Neural cell (in vitro differentiated cells): ENCODE data around the gene ZBTB7C. TPM values are rescaled to one million over a fixed set of nuclear protein-coding genes. Genes with fewer than 3 reads are reported as not detected.

Experiments used
- H2AFZ ChIP-seq: fragments of 200-600, 300-800 bp; sonication (generic), shearing (Covaris generic); 2 replicates; pipeline ENCODE4 v1.6.0; 2014; ENCODE audit warnings: low read depth, mild to moderate bottlenecking, antibody characterized with exemption, low read length, moderate library complexity
- H3F3A ChIP-seq: fragments of 200-600 bp; shearing (Covaris generic); 2 replicates; pipeline ENCODE4 v1.6.1; 2016; ENCODE audit warnings: mild to moderate bottlenecking, moderate library complexity, mixed read lengths, antibody characterized with exemption, low read length; ENCODE audit not compliant: insufficient read depth, poor library complexity, severe bottlenecking
- H3K27ac ChIP-seq: fragments of 200-600, 300-800 bp; sonication (generic), shearing (Covaris generic); 2 replicates; pipeline ENCODE4 v1.5.1; 2014; ENCODE audit warnings: mild to moderate bottlenecking, low read length, moderate library complexity
- H3K27me3 ChIP-seq: fragments of 300-800, 200-600 bp; sonication (generic), shearing (Covaris generic); 2 replicates; pipeline ENCODE4 v1.6.0; 2014; ENCODE audit warnings: mild to moderate bottlenecking, low read depth, low read length, moderate library complexity; ENCODE audit not compliant: insufficient read depth
- H3K36me3 ChIP-seq: fragments of 300-800, 200-600 bp; sonication (generic), shearing (Covaris generic); 2 replicates; pipeline ENCODE4 v1.5.1; 2014; ENCODE audit warnings: mild to moderate bottlenecking, antibody characterized with exemption, low read length, moderate library complexity; ENCODE audit not compliant: insufficient read depth
- H3K4me2 ChIP-seq: fragments of 300-800, 200-600 bp; sonication (generic), shearing (Covaris generic); 2 replicates; pipeline ENCODE4 v1.6.0; 2014; ENCODE audit warnings: mild to moderate bottlenecking, low read length
- H3K4me3 ChIP-seq: fragments of 300-800, 200-600 bp; sonication (generic), shearing (Covaris generic); 2 replicates; pipeline ENCODE4 v1.5.1; 2014; ENCODE audit warnings: mild to moderate bottlenecking, low read length, moderate library complexity
- H3K79me2 ChIP-seq: fragments of 200-600 bp; shearing (Covaris generic); replicated peaks from 2 replicates; pipeline ENCODE4 v1.6.0; 2014; ENCODE audit warnings: mild to moderate bottlenecking, low read length, moderate library complexity; ENCODE audit not compliant: insufficient read depth
- H3K9ac ChIP-seq: fragments of 300-800, 200-600 bp; sonication (generic), shearing (Covaris generic); 2 replicates; pipeline ENCODE4 v1.6.1; 2016; ENCODE audit warnings: mild to moderate bottlenecking, low read length, mixed read lengths
- H3K9me2 ChIP-seq: fragments of 200-600 bp; shearing (Covaris generic); 2 replicates; pipeline ENCODE4 v1.6.1; 2016; ENCODE audit warnings: mild to moderate bottlenecking, low read length, mixed read lengths; ENCODE audit not compliant: insufficient read depth
- H3K9me3 ChIP-seq: fragments of 200-600, 300-800 bp; sonication (generic), shearing (Covaris generic); 2 replicates; pipeline ENCODE4 v1.6.1; 2016; ENCODE audit warnings: mild to moderate bottlenecking, mixed run types, low read length, moderate library complexity, mixed read lengths
- H4K20me1 ChIP-seq: fragments of 200-600 bp; shearing (Covaris generic); 2 replicates; pipeline ENCODE4 v1.6.1; 2016; ENCODE audit warnings: mild to moderate bottlenecking, mixed run types; ENCODE audit not compliant: insufficient read depth
- CTCF ChIP-seq: fragments of 450-650 bp; IDR thresholded peaks from 2 replicates; pipeline ENCODE4 v1.5.1; 2014; ENCODE audit warnings: antibody characterized with exemption, mild to moderate bottlenecking, moderate library complexity; ENCODE audit not compliant: poor library complexity, severe bottlenecking
- EP300 ChIP-seq: fragments of 450-650 bp; conservative IDR thresholded peaks from 2 replicates; pipeline ENCODE4 v1.6.1; 2014; ENCODE audit warnings: antibody characterized with exemption, mild to moderate bottlenecking, moderate library complexity; ENCODE audit not compliant: poor library complexity, severe bottlenecking
- EZH2 ChIP-seq: fragments of 200-600, 300-800 bp; shearing (Covaris generic), sonication (generic); IDR thresholded peaks from 2 replicates; pipeline ENCODE4 v1.6.1; 2014; ENCODE audit warnings: antibody characterized with exemption, low read length, borderline replicate concordance, mild to moderate bottlenecking; ENCODE audit not compliant: insufficient read depth, poor library complexity, severe bottlenecking
- MXI1 ChIP-seq: fragments of 450-650 bp; conservative IDR thresholded peaks from 2 replicates; pipeline ENCODE4 v1.6.1; 2014; ENCODE audit warnings: antibody characterized with exemption, mild to moderate bottlenecking; ENCODE audit not compliant: poor library complexity, severe bottlenecking
- POLR2AphosphoS5 ChIP-seq: IDR thresholded peaks from 2 replicates; pipeline ENCODE4 v1.6.1; 2012
- RAD21 ChIP-seq: fragments of 450-650 bp; conservative IDR thresholded peaks from 2 replicates; pipeline ENCODE4 v1.6.1; 2014; ENCODE audit warnings: antibody characterized with exemption, mild to moderate bottlenecking, moderate library complexity
- REST ChIP-seq: IDR thresholded peaks from 2 replicates; pipeline ENCODE4 v1.6.1; 2012; ENCODE audit warnings: borderline replicate concordance
- SMC3 ChIP-seq: fragments of 450-650 bp; conservative IDR thresholded peaks from 2 replicates; pipeline ENCODE4 v1.6.1; 2014; ENCODE audit warnings: antibody characterized with exemption, mild to moderate bottlenecking, moderate library complexity; ENCODE audit not compliant: poor library complexity
- TAF1 ChIP-seq: IDR thresholded peaks from 2 replicates; pipeline ENCODE4 v1.6.1; 2012; ENCODE audit warnings: low read depth
- polyA plus RNA-seq: library from polyadenylated mRNA; depleted of rRNA; stranded (reverse); fragments of >200 nt; gene quantifications from 2 replicates; pipeline ENCODE4 v1.2.3, GENCODE V29; 2014

The ZBTB7C gene
- polyA plus RNA-seq, 1 donor from 2014 or later, result 2.4 TPM

- H3K9ac ChIP-seq, result no peak overlapping the region
- no peaks in the 10 kb centered on the region for H3K79me2 ChIP-seq
- no peak overlapping the region for H3K4me3 ChIP-seq
- H3K9me2 ChIP-seq, result no peaks in the 10 kb centered on the region
- no peaks in the 10 kb centered on the region for H3K9me3 ChIP-seq
- TF ChIP-seq REST (no peak), MXI1 (no peak), TAF1 (no peak), EZH2 (no peak), EP300 (no peak), SMC3 (no peak), RAD21 (no peak), CTCF (no peak), POLR2AphosphoS5 (no peak)
- H2AFZ ChIP-seq, result no peak overlapping the region
- H3K27ac ChIP-seq, result no peak overlapping the region
- H3K27me3 ChIP-seq, result no peaks in the 10 kb centered on the region
- no peaks in the 10 kb centered on the region for H4K20me1 ChIP-seq
- H3K36me3 ChIP-seq, result no peaks in the 10 kb centered on the region
- H3K4me2 ChIP-seq, result no peak overlapping the region
- H3F3A ChIP-seq, result no peaks in the 10 kb centered on the region
Observed at GRCh38 chr18:48179666-48180065, 229.5 kb downstream of the ZBTB7C start.

- no peaks in the 10 kb centered on the region for H3F3A ChIP-seq
Observed at GRCh38 chr18:48179001-48179400, 230.2 kb downstream of the ZBTB7C start.

More at GRCh38 chr18:48179001-48179400, 230.2 kb downstream of the ZBTB7C start:
- no peaks in the 10 kb centered on the region for H4K20me1 ChIP-seq
- no peak overlapping the region for H2AFZ ChIP-seq
- H3K36me3 ChIP-seq, result no peaks in the 10 kb centered on the region
- H3K4me3 ChIP-seq, result no peak overlapping the region
- H3K27ac ChIP-seq, result no peak overlapping the region
- no peaks in the 10 kb centered on the region for H3K79me2 ChIP-seq
- TF ChIP-seq EP300 (no peak), POLR2AphosphoS5 (no peak), RAD21 (no peak), EZH2 (no peak), CTCF (no peak), TAF1 (no peak), SMC3 (no peak), REST (no peak), MXI1 (no peak)
- H3K27me3 ChIP-seq, result no peaks in the 10 kb centered on the region
- H3K4me2 ChIP-seq, result no peak overlapping the region
- no peaks in the 10 kb centered on the region for H3K9me2 ChIP-seq
- no peaks in the 10 kb centered on the region for H3K9me3 ChIP-seq
- H3K9ac ChIP-seq, result no peak overlapping the region
